Measurements from ENCODE around the gene ARL15.

Gene ARL15

DNA sequence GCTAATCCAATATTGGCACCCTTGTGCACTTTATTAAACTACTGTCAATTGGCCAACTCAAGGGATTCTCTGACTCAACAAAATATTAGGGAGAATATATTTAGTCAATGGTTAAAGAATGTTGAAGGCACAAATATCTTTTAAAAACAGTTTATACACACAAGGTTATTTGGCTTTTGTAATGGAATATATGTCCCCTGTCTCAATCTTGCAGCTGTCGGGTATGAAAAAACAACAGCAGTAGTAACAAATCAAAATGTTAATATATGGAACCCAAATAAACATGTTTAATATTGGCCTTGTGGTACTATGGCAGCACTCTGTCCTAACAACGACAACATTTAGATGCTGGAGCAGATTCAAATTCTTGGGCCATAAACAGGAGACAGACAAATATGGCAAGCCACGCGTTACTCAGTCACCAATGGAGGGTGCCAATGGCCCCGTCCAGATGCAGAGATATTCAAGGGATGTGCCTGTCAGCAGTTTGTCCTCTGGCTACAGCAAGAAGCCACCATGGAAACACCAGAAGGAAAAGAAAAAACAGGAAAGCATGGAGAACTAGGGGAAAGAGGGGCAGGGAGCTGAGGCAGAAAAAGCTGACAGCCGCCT lies 408.0 kb downstream of the ARL15 start:
- Histone ChIP-seq H3K36me3 (ENCODE audit: control insufficient read depth in 1 of 2, insufficient read depth in 2 of 2, low read length in 2 of 2) (no peaks in the 10 kb centered on the region), H3K4me1 (ENCODE audit: control insufficient read depth in 1 of 2, insufficient read depth in 2 of 2, low read length in 2 of 2) (no peaks in the 10 kb centered on the region), H3K27ac (ENCODE audit: low read length) (no peak overlapping the region), H3K9me3 (ENCODE audit: control insufficient read depth in 1 of 2, low read length in 2 of 2) (no peaks in the 10 kb centered on the region), H3K4me3 (ENCODE audit: low read depth in 1 of 2, low read length in 2 of 2) (no peak overlapping the region), H3K27me3 (ENCODE audit: low read depth, low read length) (no peaks in the 10 kb centered on the region)

DNA sequence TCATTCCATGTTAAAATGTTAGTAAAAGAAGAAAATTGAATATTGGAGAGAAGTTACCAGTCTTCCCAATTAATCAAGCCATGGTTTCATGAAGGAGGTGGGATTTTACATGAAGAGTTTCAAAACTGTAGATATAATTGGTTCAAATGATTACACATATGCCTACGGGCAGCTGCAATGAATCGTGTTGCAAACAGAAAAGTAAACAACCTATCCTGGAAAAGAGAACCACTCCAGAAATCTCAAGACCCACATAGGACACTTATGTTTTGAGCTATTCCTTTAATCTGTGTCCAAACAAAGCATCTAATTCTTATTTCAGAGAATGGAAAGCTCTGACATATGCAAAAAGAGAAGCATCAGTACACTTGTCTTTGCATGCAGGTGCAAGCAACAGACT lies 409.7 kb downstream of the ARL15 start:
- no peak overlapping the region for H3K27ac ChIP-seq (ENCODE audit: low read length)
- H3K27me3 ChIP-seq (ENCODE audit: low read depth, low read length), result no peaks in the 10 kb centered on the region
- H3K36me3 ChIP-seq (ENCODE audit: control insufficient read depth in 1 of 2, insufficient read depth in 2 of 2, low read length in 2 of 2), result no peaks in the 10 kb centered on the region
- no peaks in the 10 kb centered on the region for H3K4me1 ChIP-seq (ENCODE audit: control insufficient read depth in 1 of 2, insufficient read depth in 2 of 2, low read length in 2 of 2)
- no peak overlapping the region for H3K4me3 ChIP-seq (ENCODE audit: low read depth in 1 of 2, low read length in 2 of 2)
- no peaks in the 10 kb centered on the region for H3K9me3 ChIP-seq (ENCODE audit: control insufficient read depth in 1 of 2, low read length in 2 of 2)

- no peak overlapping the region for H3K27ac ChIP-seq (ENCODE audit: low read length)
- H3K36me3 ChIP-seq (ENCODE audit: control insufficient read depth in 1 of 2, insufficient read depth in 2 of 2, low read length in 2 of 2), result no peaks in the 10 kb centered on the region
- no peaks in the 10 kb centered on the region for H3K4me1 ChIP-seq (ENCODE audit: control insufficient read depth in 1 of 2, insufficient read depth in 2 of 2, low read length in 2 of 2)
- no peak overlapping the region for H3K4me3 ChIP-seq (ENCODE audit: low read depth in 1 of 2, low read length in 2 of 2)
- H3K27me3 ChIP-seq (ENCODE audit: low read depth, low read length), result no peaks in the 10 kb centered on the region
- H3K9me3 ChIP-seq (ENCODE audit: control insufficient read depth in 1 of 2, low read length in 2 of 2), result no peaks in the 10 kb centered on the region
Measured at GRCh38 chr5:53895091-53895683, 415.2 kb downstream of the ARL15 start.

GRCh38 chr5:53893626-53894025 lies 416.7 kb downstream of the ARL15 start:
- H3K27ac ChIP-seq (ENCODE audit: low read length), result no peak overlapping the region
- H3K4me3 ChIP-seq (ENCODE audit: low read depth in 1 of 2, low read length in 2 of 2), result no peak overlapping the region
- no peaks in the 10 kb centered on the region for H3K36me3 ChIP-seq (ENCODE audit: control insufficient read depth in 1 of 2, insufficient read depth in 2 of 2, low read length in 2 of 2)
- H3K27me3 ChIP-seq (ENCODE audit: low read depth, low read length), result no peaks in the 10 kb centered on the region
- H3K4me1 ChIP-seq (ENCODE audit: control insufficient read depth in 1 of 2, insufficient read depth in 2 of 2, low read length in 2 of 2), result no peaks in the 10 kb centered on the region
- no peaks in the 10 kb centered on the region for H3K9me3 ChIP-seq (ENCODE audit: control insufficient read depth in 1 of 2, low read length in 2 of 2)

GRCh38 chr5:53892224-53892623 lies 418.1 kb downstream of the ARL15 start:
- Histone ChIP-seq H3K27ac (ENCODE audit: low read length) (no peak overlapping the region), H3K36me3 (ENCODE audit: control insufficient read depth in 1 of 2, insufficient read depth in 2 of 2, low read length in 2 of 2) (no peaks in the 10 kb centered on the region), H3K27me3 (ENCODE audit: low read depth, low read length) (no peaks in the 10 kb centered on the region), H3K9me3 (ENCODE audit: control insufficient read depth in 1 of 2, low read length in 2 of 2) (no peaks in the 10 kb centered on the region), H3K4me1 (ENCODE audit: control insufficient read depth in 1 of 2, insufficient read depth in 2 of 2, low read length in 2 of 2) (no peaks in the 10 kb centered on the region), H3K4me3 (ENCODE audit: low read depth in 1 of 2, low read length in 2 of 2) (no peak overlapping the region)

GRCh38 chr5:53891159-53891558 lies 419.2 kb downstream of the ARL15 start:
- Histone ChIP-seq H3K27me3 (ENCODE audit: low read depth, low read length) (no peaks in the 10 kb centered on the region), H3K9me3 (ENCODE audit: control insufficient read depth in 1 of 2, low read length in 2 of 2) (no peaks in the 10 kb centered on the region), H3K27ac (ENCODE audit: low read length) (no peak overlapping the region), H3K36me3 (ENCODE audit: control insufficient read depth in 1 of 2, insufficient read depth in 2 of 2, low read length in 2 of 2) (peaks cover 0 to 2% of the 10 kb centered on the region in 2 donors), H3K4me3 (ENCODE audit: low read depth in 1 of 2, low read length in 2 of 2) (no peak overlapping the region), H3K4me1 (ENCODE audit: control insufficient read depth in 1 of 2, insufficient read depth in 2 of 2, low read length in 2 of 2) (no peaks in the 10 kb centered on the region)

GRCh38 chr5:53890490-53890889 lies 419.9 kb downstream of the ARL15 start:
- no peaks in the 10 kb centered on the region for H3K27me3 ChIP-seq (ENCODE audit: low read depth, low read length)
- H3K4me1 ChIP-seq (ENCODE audit: control insufficient read depth in 1 of 2, insufficient read depth in 2 of 2, low read length in 2 of 2), result no peaks in the 10 kb centered on the region
- no peaks in the 10 kb centered on the region for H3K9me3 ChIP-seq (ENCODE audit: control insufficient read depth in 1 of 2, low read length in 2 of 2)
- no peak overlapping the region for H3K4me3 ChIP-seq (ENCODE audit: low read depth in 1 of 2, low read length in 2 of 2)
- peaks cover 0 to 3% of the 10 kb centered on the region in 2 donors for H3K36me3 ChIP-seq (ENCODE audit: control insufficient read depth in 1 of 2, insufficient read depth in 2 of 2, low read length in 2 of 2)
- no peak overlapping the region for H3K27ac ChIP-seq (ENCODE audit: low read length)

- Histone ChIP-seq H3K4me1 (ENCODE audit: control insufficient read depth in 1 of 2, insufficient read depth in 2 of 2, low read length in 2 of 2) (no peaks in the 10 kb centered on the region), H3K9me3 (ENCODE audit: control insufficient read depth in 1 of 2, low read length in 2 of 2) (no peaks in the 10 kb centered on the region), H3K36me3 (ENCODE audit: control insufficient read depth in 1 of 2, insufficient read depth in 2 of 2, low read length in 2 of 2) (peaks cover 0 to 3% of the 10 kb centered on the region in 2 donors), H3K4me3 (ENCODE audit: low read depth in 1 of 2, low read length in 2 of 2) (no peak overlapping the region), H3K27me3 (ENCODE audit: low read depth, low read length) (no peaks in the 10 kb centered on the region), H3K27ac (ENCODE audit: low read length) (no peak overlapping the region)
Measured at GRCh38 chr5:53884844-53885243, 425.5 kb downstream of the ARL15 start.

GRCh38 chr5:53884417-53884816 lies 426.0 kb downstream of the ARL15 start:
- Histone ChIP-seq H3K9me3 (ENCODE audit: control insufficient read depth in 1 of 2, low read length in 2 of 2) (no peaks in the 10 kb centered on the region), H3K27ac (ENCODE audit: low read length) (no peak overlapping the region), H3K4me3 (ENCODE audit: low read depth in 1 of 2, low read length in 2 of 2) (no peak overlapping the region), H3K27me3 (ENCODE audit: low read depth, low read length) (no peaks in the 10 kb centered on the region), H3K4me1 (ENCODE audit: control insufficient read depth in 1 of 2, insufficient read depth in 2 of 2, low read length in 2 of 2) (no peaks in the 10 kb centered on the region), H3K36me3 (ENCODE audit: control insufficient read depth in 1 of 2, insufficient read depth in 2 of 2, low read length in 2 of 2) (peaks cover 0 to 3% of the 10 kb centered on the region in 2 donors)

DNA sequence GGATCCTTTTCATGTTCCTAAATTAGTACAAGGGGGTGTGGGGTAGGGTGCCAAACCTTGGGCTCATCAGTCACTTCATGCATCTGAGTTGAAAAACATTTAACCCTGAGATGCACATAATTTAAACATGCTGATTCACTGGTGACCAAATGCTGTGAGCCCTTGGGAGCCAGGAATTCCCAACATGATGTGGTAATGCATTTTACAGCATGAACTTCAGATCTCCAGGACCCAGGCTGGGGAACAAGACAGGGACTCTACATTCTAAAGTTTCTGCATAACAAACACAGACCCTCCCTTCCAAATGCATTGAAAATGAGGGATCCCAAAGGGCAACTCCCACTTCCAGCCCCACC lies 427.7 kb downstream of the ARL15 start:
- Histone ChIP-seq H3K4me1 (ENCODE audit: control insufficient read depth in 1 of 2, insufficient read depth in 2 of 2, low read length in 2 of 2) (no peaks in the 10 kb centered on the region), H3K9me3 (ENCODE audit: control insufficient read depth in 1 of 2, low read length in 2 of 2) (no peaks in the 10 kb centered on the region), H3K36me3 (ENCODE audit: control insufficient read depth in 1 of 2, insufficient read depth in 2 of 2, low read length in 2 of 2) (peaks cover 0 to 3% of the 10 kb centered on the region in 2 donors), H3K27ac (ENCODE audit: low read length) (no peak overlapping the region), H3K27me3 (ENCODE audit: low read depth, low read length) (no peaks in the 10 kb centered on the region), H3K4me3 (ENCODE audit: low read depth in 1 of 2, low read length in 2 of 2) (no peak overlapping the region)

GRCh38 chr5:53882006-53882675 lies 428.2 kb downstream of the ARL15 start:
- H3K27me3 ChIP-seq (ENCODE audit: low read depth, low read length), result no peaks in the 10 kb centered on the region
- H3K4me3 ChIP-seq (ENCODE audit: low read depth in 1 of 2, low read length in 2 of 2), result no peak overlapping the region
- H3K27ac ChIP-seq (ENCODE audit: low read length), result no peak overlapping the region
- H3K4me1 ChIP-seq (ENCODE audit: control insufficient read depth in 1 of 2, insufficient read depth in 2 of 2, low read length in 2 of 2), result no peaks in the 10 kb centered on the region
- H3K36me3 ChIP-seq (ENCODE audit: control insufficient read depth in 1 of 2, insufficient read depth in 2 of 2, low read length in 2 of 2), result peaks cover 0 to 3% of the 10 kb centered on the region in 2 donors
- H3K9me3 ChIP-seq (ENCODE audit: control insufficient read depth in 1 of 2, low read length in 2 of 2), result no peaks in the 10 kb centered on the region

Measured in muscle layer of duodenum (tissue), 2 donors.